Activated CD8-positive, alpha-beta memory T cell treated with anti-CD3 and anti-CD28 coated beads for 36 hours (primary cell): ENCODE measurements around the gene TMEM8B. TPM values are rescaled to one million over a fixed set of nuclear protein-coding genes. Genes with fewer than 3 reads are reported as not detected.
"Not testable (repeated sequence)": the region's sequence is repeated elsewhere in the genome, so short reads cannot be mapped to it uniquely, and the experiment has no call there.

Source experiments
- CTCF ChIA-PET: fragments of 350-600 bp; sonication (Branson Sonifier 250); formaldehyde crosslinking; loops from one replicate; lab custom pipeline; 2021; ENCODE audit warnings: antibody characterized with exemption; lab: Charles Lee
- POLR2A ChIA-PET: fragments of 350-600 bp; sonication (Branson Sonifier 250); formaldehyde crosslinking; loops from one replicate; lab custom pipeline; 2021; ENCODE audit warnings: antibody characterized with exemption; lab: Charles Lee
- total RNA-seq, 2 experiments: library from RNA; stranded (reverse); gene quantifications; one replicate each; pipeline ENCODE4 v1.2.3, GENCODE V29; 2021

The TMEM8B gene
- total RNA-seq, 2 experiments from 2014 or later: 2.2 to 2.4 TPM

DNA sequence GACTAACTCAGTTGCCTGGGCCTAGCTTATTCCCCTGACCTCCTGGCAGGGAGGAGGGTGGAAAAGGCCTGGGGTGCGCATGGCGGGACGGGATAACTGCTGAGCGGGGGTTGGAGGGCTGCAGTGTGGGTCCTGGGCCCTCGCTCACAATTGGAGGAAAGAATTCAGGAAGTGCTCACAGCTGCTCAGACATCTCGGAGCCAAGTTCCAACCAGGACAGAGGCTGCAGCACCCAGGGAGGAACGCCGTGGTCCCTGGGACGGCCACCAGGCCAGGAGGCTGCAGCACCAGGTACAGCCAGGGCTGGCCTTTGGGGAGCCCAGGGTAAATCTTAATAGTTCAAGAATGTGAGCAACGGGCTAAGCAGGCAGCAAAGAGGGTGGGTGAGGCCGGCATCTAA, 80.2 kb downstream of the TMEM8B start, which contains the start of gene SPAAR:
Gene SPAAR (plus strand): TSS at position 217 of the 400 bp plus-strand sequence. CDS start 974 bp downstream, outside the sequence.
- POLR2A ChIA-PET: no interaction called here
- CTCF ChIA-PET: interaction anchor here (1.1 kb wide), 1 partner anchor 27 kb away, joined by 3 read pairs; no protein-coding TSS in a partner anchor

DNA sequence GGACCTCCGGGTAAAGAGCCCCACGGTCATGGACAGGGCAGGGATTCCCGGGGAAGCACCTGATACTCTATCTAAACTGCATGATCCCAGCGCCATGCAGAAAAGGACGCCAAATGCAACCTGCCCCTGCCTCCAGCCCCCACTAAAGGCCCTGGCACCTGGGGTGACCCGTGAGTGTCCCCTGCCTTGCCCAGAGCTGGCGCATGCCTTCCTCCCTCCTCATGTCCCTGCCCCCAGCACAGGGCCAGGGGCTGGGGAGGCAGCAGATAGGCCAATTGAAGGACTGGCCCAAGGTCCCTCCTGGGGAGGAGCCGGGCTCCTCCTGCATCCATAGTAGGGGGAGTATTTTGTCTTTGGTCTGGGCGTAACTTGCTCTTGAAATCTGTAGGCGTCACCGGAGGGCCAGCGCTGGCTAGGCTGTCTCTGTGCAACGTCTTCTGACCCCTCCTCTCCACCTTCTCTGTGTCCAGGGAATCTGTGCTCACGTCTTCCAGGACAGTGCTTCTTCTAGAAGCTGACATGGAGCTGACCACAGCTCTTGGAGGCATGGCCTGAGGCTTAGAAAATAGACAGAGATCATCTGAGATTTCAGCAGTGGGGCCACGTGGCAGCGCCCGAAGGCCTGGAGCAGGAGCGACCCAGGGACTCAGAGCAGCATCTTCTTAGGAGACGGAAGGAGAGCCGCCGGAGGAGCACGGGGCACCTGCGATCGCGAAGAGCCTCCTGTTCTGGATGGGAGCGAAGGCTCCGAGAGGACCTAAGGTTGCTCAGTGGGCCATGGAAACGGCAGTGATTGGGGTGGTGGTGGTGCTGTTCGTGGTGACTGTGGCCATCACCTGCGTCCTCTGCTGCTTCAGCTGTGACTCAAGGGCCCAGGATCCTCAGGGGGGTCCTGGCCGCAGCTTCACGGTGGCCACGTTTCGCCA, 80.9 kb downstream of the TMEM8B start:
- CTCF ChIA-PET: interaction anchor here (1.1 kb wide), 1 partner anchor 28 kb away, joined by 3 read pairs; no protein-coding TSS in a partner anchor

DNA sequence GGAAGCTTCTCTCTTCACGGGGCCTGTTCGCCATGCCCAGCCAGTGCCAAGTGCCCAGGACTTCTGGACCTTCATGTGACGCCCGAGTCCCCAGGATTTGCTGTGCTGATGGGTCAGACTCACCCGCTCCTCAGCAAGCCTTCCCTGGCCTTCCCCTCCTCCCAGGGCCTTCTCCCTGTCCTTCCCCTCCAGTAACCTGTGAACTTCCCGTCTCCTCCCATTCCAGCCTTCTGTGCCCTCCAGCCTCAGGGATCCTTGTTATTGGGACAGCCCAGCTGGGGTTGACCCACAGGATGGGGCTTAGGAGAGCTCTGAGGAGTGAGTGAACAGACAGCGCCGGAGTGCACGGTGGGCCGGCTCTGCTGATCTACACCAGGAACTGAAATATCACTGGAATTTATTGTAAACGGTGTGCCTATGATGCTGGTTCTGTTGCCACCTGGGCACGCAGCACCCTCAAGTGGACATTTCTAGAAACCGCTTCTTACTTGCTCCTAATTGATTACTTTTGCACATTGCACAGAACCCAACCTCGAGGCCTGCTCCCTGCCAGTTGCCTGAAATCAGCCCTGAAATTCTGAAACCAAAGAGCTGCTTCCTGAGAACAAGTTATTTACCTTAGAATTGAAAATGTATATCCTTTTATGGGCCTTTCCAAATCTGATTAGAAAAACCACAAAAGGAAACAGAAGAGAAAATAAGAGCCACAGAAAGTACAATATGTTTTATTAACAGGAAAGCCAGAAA, 81.8 kb downstream of the TMEM8B start:
- CTCF ChIA-PET: interaction anchor here (0.9 to 1.0 kb wide), 2 partner anchors 15 to 21 kb away, joined by 4 read pairs; no protein-coding TSS in a partner anchor
- POLR2A ChIA-PET: no interaction called here

More for the DNA sequence above, 80.9 kb downstream of the TMEM8B start:
- POLR2A ChIA-PET: no interaction called here

DNA sequence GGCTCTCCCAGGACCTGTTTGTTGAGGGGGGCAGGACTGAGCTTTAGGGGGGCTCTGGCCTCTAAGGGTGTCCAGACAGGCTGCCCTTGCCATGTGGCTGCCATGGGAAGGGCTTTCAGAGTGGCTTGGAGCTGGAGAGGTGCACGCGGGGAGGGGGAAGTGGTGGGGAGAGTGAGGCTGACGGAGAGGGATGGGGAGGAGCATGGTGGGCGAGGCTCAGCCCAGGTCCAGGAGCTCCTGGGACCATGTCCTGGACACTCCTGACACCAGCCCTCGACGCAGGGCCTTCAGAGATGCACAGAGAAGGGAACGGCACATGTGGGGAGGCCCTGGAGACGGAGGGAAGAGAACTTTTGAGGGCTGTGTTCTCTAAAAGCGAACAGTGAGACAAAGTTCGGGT, 82.7 kb downstream of the TMEM8B start:
- CTCF ChIA-PET: interaction anchor here (0.9 to 1.0 kb wide), 2 partner anchors 14 to 20 kb away, joined by 4 read pairs; no protein-coding TSS in a partner anchor
- POLR2A ChIA-PET: no interaction called here

DNA sequence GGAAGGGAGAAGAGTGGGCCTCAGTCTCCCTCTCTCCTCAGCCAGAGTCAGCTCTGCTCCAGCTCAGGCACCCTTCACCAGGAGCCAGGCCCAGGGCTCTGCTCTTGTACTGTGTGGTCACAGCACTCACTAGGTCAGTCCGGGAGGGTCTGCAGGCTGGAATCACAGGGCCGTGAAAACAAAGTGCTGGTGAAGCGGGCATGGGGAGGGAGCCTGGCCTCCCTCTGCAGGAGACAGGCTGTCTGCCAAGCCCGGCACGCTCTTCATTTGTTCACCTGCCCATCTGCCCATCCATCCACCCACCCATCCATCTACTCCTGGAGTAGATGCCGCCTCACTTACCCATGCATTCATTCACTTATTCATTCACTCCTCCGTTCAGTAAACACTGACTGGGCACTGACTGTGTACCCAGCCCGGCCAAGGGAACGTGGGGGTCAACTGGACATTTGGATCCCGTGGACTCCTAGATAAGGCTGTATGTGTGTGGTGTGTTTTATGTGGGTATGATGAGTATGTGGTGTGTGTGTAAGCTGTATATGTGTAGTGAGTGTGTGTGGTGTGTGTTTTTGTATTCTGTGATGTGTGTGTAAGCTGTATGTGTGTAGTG, 83.9 kb downstream of the TMEM8B start:
- ChIA-PET POLR2A (no interaction called here), CTCF (no interaction called here)

DNA sequence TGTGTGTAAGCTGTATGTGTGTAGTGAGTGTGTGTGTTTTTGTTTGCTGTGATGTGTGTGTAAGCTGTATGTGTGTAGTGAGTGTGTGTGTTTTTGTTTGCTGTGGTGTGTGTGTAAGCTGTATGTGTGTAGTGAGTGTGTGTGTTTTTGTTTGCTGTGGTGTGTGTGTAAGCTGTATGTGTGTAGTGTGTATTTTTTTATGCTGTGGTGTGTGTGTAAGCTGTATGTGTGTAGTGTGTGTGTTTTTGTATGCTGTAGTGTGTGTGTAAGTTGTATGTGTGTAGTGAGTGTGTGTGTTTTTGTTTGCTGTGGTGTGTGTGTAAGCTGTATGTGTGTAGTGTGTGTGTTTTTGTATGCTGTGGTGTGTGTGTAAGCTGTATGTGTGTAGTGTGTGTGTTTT, 84.4 kb downstream of the TMEM8B start:
- CTCF ChIA-PET, POLR2A ChIA-PET: not testable (repeated sequence)

DNA sequence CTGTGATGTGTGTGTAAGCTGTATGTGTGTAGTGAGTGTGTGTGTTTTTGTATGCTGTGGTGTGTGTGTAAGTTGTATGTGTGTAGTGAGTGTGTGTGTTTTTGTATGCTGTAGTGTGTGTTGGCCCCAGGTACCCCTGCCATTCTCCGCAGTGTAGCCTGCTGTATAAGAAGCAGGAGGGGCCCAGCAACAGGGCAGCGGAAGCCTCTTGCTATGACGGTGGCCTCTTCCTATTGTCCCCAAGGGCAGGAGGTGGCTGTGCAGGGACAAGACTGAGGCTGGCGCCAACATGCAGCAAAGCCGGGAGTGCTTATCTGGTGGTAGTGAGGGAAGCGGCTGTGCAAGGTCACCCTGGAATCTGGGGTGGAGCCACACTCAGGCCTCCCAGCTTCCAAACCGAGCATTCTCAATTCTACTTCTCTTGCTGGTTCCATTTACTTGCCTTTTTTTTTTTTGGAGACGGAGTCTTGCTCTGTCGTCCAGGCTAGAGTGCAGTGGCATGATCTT, 85.3 kb downstream of the TMEM8B start:
- POLR2A ChIA-PET: no interaction called here
- CTCF ChIA-PET: no interaction called here

Other genes starting within 250 kb of the TMEM8B start
- gene TESK1, start 224.0 kb upstream of the TMEM8B start, total RNA-seq: 10 to 100 TPM; 47.9 to 51.6 TPM
- 10 to 100 TPM; 13.7 to 15.1 TPM for gene CD72, start 210.8 kb upstream of the TMEM8B start, total RNA-seq
- 10 to 100 TPM; 62.0 to 63.7 TPM for gene SIT1, start 178.3 kb upstream of the TMEM8B start, total RNA-seq
- gene RMRP, start 171.2 kb upstream of the TMEM8B start, total RNA-seq: 1,000 to 10,000 TPM; 9,117 to 9,295 TPM
- 10 to 100 TPM; 17.1 to 18.3 TPM for gene CCDC107, start 170.9 kb upstream of the TMEM8B start, total RNA-seq
- 10 to 100 TPM; 12.6 to 13.7 TPM for gene ARHGEF39, start 164.0 kb upstream of the TMEM8B start, total RNA-seq
- gene CA9, start 155.3 kb upstream of the TMEM8B start, total RNA-seq: 1 to 10 TPM; 5.5 to 6.2 TPM
- 1 to 10 TPM; 3.7 to 3.9 TPM for gene TPM2, start 139.3 kb upstream of the TMEM8B start, total RNA-seq
- gene TLN1, start 97.0 kb upstream of the TMEM8B start, total RNA-seq: 100 to 1,000 TPM; 233 to 235 TPM
- 10 to 100 TPM; 32.0 to 33.4 TPM for gene CREB3, start 96.6 kb upstream of the TMEM8B start, total RNA-seq
- gene GBA2, start 80.0 kb upstream of the TMEM8B start, total RNA-seq: 10 to 100 TPM; 38.7 to 40.1 TPM
- gene RGP1, start 79.9 kb upstream of the TMEM8B start, total RNA-seq: 10 to 100 TPM; 17.1 to 17.3 TPM
- gene MSMP, start 75.0 kb upstream of the TMEM8B start, total RNA-seq: under 1 TPM in 1 of 2 experiments, not detected in 1; 0.65 TPM
- gene NPR2, start 37.6 kb upstream of the TMEM8B start, total RNA-seq: 1 to 10 TPM; 9.7 TPM
- gene SPAG8, start 17.0 kb upstream of the TMEM8B start, total RNA-seq: 1 to 10 TPM; 1.0 to 1.2 TPM
- 10 to 100 TPM; 67.7 to 70.8 TPM for gene HINT2, start 14.2 kb upstream of the TMEM8B start, total RNA-seq
- gene FAM221B, start 496 bp upstream of the TMEM8B start, total RNA-seq: not detected
- not detected for gene OR13J1, start 41.2 kb downstream of the TMEM8B start, total RNA-seq
- not detected for gene HRCT1, start 77.0 kb downstream of the TMEM8B start, total RNA-seq
- not detected for gene SPAAR, start 80.3 kb downstream of the TMEM8B start, total RNA-seq
- gene OR2S2, start 128.9 kb downstream of the TMEM8B start, total RNA-seq: not detected
- 1 to 10 TPM; 4.2 to 4.4 TPM for gene RECK, start 207.7 kb downstream of the TMEM8B start, total RNA-seq